SU-DHL-6 (cell line): Measurements from ENCODE around the gene YIPF6.

Source experiments
- H2AFZ ChIP-seq: fragments of 200-600 bp; sonication (generic); 2 replicates; pipeline ENCODE4 v1.6.1; 2014; ENCODE audit warnings: low read depth, mild to moderate bottlenecking, moderate library complexity, mixed read lengths, antibody characterized with exemption, low read length; ENCODE audit not compliant: severe bottlenecking
- H3F3A ChIP-seq: fragments of 200-600 bp; shearing (Covaris generic); 2 replicates; pipeline ENCODE4 v1.6.0; 2016; ENCODE audit warnings: antibody characterized with exemption, mild to moderate bottlenecking; ENCODE audit not compliant: insufficient read depth
- H3K27ac ChIP-seq: fragments of 200-600 bp; sonication (generic); 2 replicates; pipeline ENCODE4 v1.5.1; 2016; ENCODE audit warnings: low read depth, mild to moderate bottlenecking, low read length, moderate library complexity, mixed read lengths
- H3K27me3 ChIP-seq: fragments of 200-600 bp; sonication (generic), shearing (Covaris generic); 2 replicates; pipeline ENCODE4 v1.6.0; 2014; ENCODE audit warnings: mild to moderate bottlenecking, low read length
- H3K36me3 ChIP-seq: fragments of 200-600 bp; sonication (generic); 2 replicates; pipeline ENCODE4 v1.6.1; 2014; ENCODE audit warnings: mild to moderate bottlenecking, low read length, mixed read lengths
- H3K4me2 ChIP-seq: fragments of 300-600, 200-600 bp; shearing (Covaris generic), sonication (generic); 2 replicates; pipeline ENCODE4 v1.6.0; 2014; ENCODE audit warnings: low read length, low read depth, mild to moderate bottlenecking; ENCODE audit not compliant: poor library complexity, severe bottlenecking
- H3K4me3 ChIP-seq: fragments of 200-600 bp; sonication (generic); 2 replicates; pipeline ENCODE4 v1.5.1; 2014; ENCODE audit warnings: antibody characterized with exemption, low read length, mild to moderate bottlenecking, mixed read lengths; ENCODE audit not compliant: insufficient read depth, poor library complexity, severe bottlenecking
- H3K79me2 ChIP-seq: fragments of 200-600 bp; sonication (generic); 2 replicates; pipeline ENCODE4 v1.6.1; 2014; ENCODE audit warnings: mild to moderate bottlenecking, low read length, moderate library complexity; ENCODE audit not compliant: insufficient read depth
- H3K9ac ChIP-seq: fragments of 200-600 bp; sonication (generic); 2 replicates; pipeline ENCODE4 v1.7.0; 2014; ENCODE audit warnings: mild to moderate bottlenecking, low read length
- H3K9me2 ChIP-seq: fragments of 200-600 bp; sonication (generic); replicated peaks from 2 replicates; pipeline ENCODE4 v1.6.1; 2014; ENCODE audit warnings: low read length; ENCODE audit not compliant: insufficient read depth
- H3K9me3 ChIP-seq: fragments of 200-600 bp; sonication (generic); 2 replicates; pipeline ENCODE4 v1.6.1; 2014; ENCODE audit warnings: low read length, mixed read lengths; ENCODE audit not compliant: insufficient read depth
- H4K20me1 ChIP-seq: fragments of 200-600 bp; sonication (generic); 2 replicates; pipeline ENCODE4 v1.6.1; 2014; ENCODE audit warnings: low read depth, mild to moderate bottlenecking, antibody characterized with exemption, low read length, moderate library complexity, mixed read lengths
- EZH2phosphoT487 ChIP-seq: fragments of 200-600 bp; sonication (generic), shearing (Covaris generic); conservative IDR thresholded peaks from 2 replicates; pipeline ENCODE4 v1.6.1; 2018; ENCODE audit warnings: mild to moderate bottlenecking, antibody characterized with exemption, low read length, moderate library complexity, mixed read lengths
- TF ChIP-seq, protein P1 (sequence below): fragments of 200-600 bp; sonication (generic); IDR thresholded peaks from one replicate; pipeline ENCODE4 v1.5.1; 2017; ENCODE audit warnings: antibody characterized with exemption, mild to moderate bottlenecking, low read length, moderate library complexity; ENCODE audit not compliant: insufficient read depth, poor library complexity, severe bottlenecking

The YIPF6 gene, protein sequence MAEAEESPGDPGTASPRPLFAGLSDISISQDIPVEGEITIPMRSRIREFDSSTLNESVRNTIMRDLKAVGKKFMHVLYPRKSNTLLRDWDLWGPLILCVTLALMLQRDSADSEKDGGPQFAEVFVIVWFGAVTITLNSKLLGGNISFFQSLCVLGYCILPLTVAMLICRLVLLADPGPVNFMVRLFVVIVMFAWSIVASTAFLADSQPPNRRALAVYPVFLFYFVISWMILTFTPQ

DNA sequence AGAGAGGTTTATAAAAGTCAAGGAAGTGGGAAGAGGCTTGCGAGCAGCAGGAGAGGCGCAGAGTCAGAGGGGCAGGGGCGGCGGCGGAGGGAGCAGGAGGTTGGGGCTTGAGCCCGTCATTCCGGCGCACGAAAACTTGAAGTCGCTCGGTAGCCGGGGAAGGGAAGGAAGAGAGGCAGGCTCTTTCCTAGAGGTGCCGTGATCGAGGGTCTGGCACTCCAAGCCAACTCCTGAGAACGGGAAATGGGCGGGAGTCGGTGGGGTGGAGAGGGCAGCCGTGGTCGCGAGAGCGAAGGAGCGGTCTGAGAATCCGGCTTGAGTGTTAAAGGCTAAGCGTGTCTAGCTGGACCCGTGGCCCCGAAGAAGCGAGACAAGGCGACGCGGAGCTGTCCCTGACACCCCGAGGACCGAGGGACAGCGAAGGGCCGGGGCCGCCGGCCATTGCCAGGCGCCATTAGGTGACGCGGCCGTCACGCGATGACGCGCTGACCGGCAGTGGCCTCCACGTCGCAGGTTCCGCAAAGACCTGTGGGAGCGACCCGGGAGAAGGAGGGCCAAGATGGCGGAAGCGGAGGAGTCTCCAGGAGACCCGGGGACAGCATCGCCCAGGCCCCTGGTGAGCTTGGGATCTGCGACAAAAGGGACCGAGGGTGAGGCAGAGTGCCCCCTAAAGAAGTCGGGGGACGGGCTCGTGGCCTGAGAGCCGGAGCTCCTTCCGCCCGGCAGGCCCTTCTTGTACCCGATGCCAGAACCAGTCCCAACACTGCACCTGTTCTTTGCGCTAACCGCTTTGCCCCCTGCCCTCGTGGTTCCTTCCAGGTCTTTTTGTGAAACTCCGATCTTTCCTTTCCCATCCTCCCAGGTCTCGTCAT, at the start of gene YIPF6:
Gene YIPF6 (plus strand): TSS at position 544 of the 872 bp plus-strand sequence. CDS start 16 bp downstream, at position 560.
- H3K27ac ChIP-seq, result peak within 1 kb of the TSS; percentile 32
- H3K27me3 ChIP-seq, result no peaks in the 10 kb centered on the region
- no peaks in the 10 kb centered on the region for H3K9me3 ChIP-seq
- H3K9me2 ChIP-seq, result no peaks in the 10 kb centered on the region
- H3K9ac ChIP-seq, result peak within 1 kb of the TSS; percentile 77
- H3K4me3 ChIP-seq, result peak within 1 kb of the TSS; percentile 82
- peak within 1 kb of the TSS; percentile 86 for H2AFZ ChIP-seq
- H4K20me1 ChIP-seq, result no peaks in the 10 kb centered on the region
- TF ChIP-seq EZH2phosphoT487, result no peak
- TF ChIP-seq, protein P1, sequence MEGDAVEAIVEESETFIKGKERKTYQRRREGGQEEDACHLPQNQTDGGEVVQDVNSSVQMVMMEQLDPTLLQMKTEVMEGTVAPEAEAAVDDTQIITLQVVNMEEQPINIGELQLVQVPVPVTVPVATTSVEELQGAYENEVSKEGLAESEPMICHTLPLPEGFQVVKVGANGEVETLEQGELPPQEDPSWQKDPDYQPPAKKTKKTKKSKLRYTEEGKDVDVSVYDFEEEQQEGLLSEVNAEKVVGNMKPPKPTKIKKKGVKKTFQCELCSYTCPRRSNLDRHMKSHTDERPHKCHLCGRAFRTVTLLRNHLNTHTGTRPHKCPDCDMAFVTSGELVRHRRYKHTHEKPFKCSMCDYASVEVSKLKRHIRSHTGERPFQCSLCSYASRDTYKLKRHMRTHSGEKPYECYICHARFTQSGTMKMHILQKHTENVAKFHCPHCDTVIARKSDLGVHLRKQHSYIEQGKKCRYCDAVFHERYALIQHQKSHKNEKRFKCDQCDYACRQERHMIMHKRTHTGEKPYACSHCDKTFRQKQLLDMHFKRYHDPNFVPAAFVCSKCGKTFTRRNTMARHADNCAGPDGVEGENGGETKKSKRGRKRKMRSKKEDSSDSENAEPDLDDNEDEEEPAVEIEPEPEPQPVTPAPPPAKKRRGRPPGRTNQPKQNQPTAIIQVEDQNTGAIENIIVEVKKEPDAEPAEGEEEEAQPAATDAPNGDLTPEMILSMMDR, result no peak
- H3F3A ChIP-seq, result no peaks in the 10 kb centered on the region
- H3K79me2 ChIP-seq, result peaks cover 33% of the 10 kb centered on the region
- peak within 1 kb of the TSS; percentile 82 for H3K4me2 ChIP-seq
- no peaks in the 10 kb centered on the region for H3K36me3 ChIP-seq

DNA sequence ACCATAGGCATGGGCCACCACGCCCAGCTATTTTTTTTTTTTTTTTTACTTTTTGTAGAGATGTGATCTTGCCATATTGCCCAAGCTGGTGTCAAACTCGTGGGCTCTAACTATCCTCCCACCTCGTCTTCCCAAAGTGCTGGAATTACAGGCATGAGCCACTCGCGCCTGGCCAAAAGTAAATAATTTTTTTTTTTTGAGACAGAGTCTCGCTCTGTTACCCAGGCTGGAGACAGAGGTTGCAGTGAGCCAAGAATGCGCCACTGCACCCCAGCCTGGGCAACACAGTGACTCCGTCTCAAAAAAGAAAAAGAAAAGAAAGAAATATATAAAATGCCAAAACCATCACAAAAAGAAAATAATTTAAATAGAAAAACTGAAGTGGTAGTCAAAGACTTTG, 47.1 kb upstream of the YIPF6 start:
- Histone ChIP-seq H3K27ac (no peak overlapping the region), H3K27me3 (no peaks in the 10 kb centered on the region), H3K36me3 (no peaks in the 10 kb centered on the region), H3K9ac (no peak overlapping the region), H3K9me2 (no peaks in the 10 kb centered on the region), H3K4me3 (no peak overlapping the region), H3K9me3 (no peaks in the 10 kb centered on the region), H2AFZ (no peak overlapping the region), H4K20me1 (no peaks in the 10 kb centered on the region), H3K79me2 (no peaks in the 10 kb centered on the region), H3K4me2 (no peak overlapping the region), H3F3A (no peaks in the 10 kb centered on the region)
- TF ChIP-seq, protein P1, result no peak
- TF ChIP-seq EZH2phosphoT487, result no peak

DNA sequence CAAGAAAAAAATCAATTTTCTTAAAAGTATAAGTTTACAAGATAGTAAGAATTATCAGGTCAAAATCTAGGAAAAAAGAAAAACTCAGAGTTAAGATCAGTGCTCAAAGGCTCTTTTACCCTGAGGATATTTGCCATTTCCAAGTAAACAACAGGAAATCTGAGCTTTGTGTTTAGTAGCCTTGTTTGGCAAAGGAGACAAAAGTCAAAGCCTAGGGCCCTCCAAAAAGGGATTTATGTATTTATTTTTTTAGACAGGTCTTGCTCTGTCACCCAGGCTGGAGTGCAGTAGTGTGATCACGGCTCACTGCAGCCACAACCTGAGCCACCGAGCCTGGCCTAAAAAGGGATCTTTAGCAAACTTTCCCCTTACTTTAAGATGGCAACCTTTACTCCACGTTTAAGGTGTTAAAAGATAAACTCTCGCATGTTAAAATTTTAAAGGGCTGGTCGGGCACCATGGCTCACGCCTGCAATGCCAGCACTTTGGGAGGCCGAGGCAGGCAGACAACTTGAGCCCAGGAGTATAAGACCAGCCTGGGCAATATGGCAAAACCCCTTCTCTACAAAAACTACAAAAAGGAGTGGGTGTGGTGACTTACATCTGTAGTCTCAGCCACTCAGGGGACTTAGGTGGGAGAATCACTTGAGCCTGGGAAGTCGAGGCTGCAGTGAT, 44.2 kb upstream of the YIPF6 start:
- no peaks in the 10 kb centered on the region for H3K9me3 ChIP-seq
- H3K27ac ChIP-seq, result no peak overlapping the region
- H2AFZ ChIP-seq, result no peak overlapping the region
- no peak overlapping the region for H3K4me2 ChIP-seq
- no peak overlapping the region for H3K9ac ChIP-seq
- TF ChIP-seq, protein P1, result no peak
- no peak for TF ChIP-seq EZH2phosphoT487
- no peaks in the 10 kb centered on the region for H3F3A ChIP-seq
- H3K27me3 ChIP-seq, result no peaks in the 10 kb centered on the region
- H3K79me2 ChIP-seq, result no peaks in the 10 kb centered on the region
- H4K20me1 ChIP-seq, result no peaks in the 10 kb centered on the region
- no peak overlapping the region for H3K4me3 ChIP-seq
- no peaks in the 10 kb centered on the region for H3K9me2 ChIP-seq
- no peaks in the 10 kb centered on the region for H3K36me3 ChIP-seq
